Heart left ventricle (tissue), 16 donors: Measurements from ENCODE around the gene ARHGEF12. TPM values are rescaled to one million over a fixed set of nuclear protein-coding genes. Genes with fewer than 3 reads are reported as not detected.

ENCODE experiments used
- ATAC-seq, 4 donors: fragments of 200-7000 bp; cut with Tn5 transposase; one replicate each; pipeline ENCODE4 v1.9.1; 2020 to 2022; ENCODE audit warnings: moderate library complexity in 4 of 4, mild to moderate bottlenecking in 3 of 4, moderate number of reproducible peaks in 1 of 4
- DNase-seq, 5 donors: peaks; one replicate each; pipeline ENCODE4 v3.0.0-alpha.2; 2020
- H3K27ac ChIP-seq, 12 donors: fragments of 200-600 bp; sonication (generic) in 4 of 12; one replicate each; pipeline versions ENCODE4 v1.5.0 to v1.8.0; 2016 to 2022; ENCODE audit warnings: mild to moderate bottlenecking in 2 of 12
- H3K27me3 ChIP-seq, 9 donors: fragments of 200-600 bp; sonication (generic) in 2 of 9; one replicate each; pipeline versions ENCODE4 v1.5.1 to v1.8.0; 2016 to 2022; ENCODE audit warnings: mild to moderate bottlenecking in 3 of 9
- H3K36me3 ChIP-seq, 9 donors: fragments of 200-600 bp; sonication (generic) in 2 of 9; one replicate each; pipeline versions ENCODE4 v1.5.0 to v1.8.0; 2018 to 2022; ENCODE audit warnings: mild to moderate bottlenecking in 2 of 9
- H3K4me1 ChIP-seq, 12 donors: fragments of 200-600 bp; sonication (generic) in 4 of 12; one replicate each; pipeline versions ENCODE4 v1.5.0 to v1.8.0; 2016 to 2022; ENCODE audit warnings: mild to moderate bottlenecking in 3 of 12
- H3K4me3 ChIP-seq, 12 donors: fragments of 200-600 bp; sonication (generic) in 4 of 12; one replicate each; pipeline versions ENCODE4 v1.5.0 to v1.8.0; 2017 to 2022; ENCODE audit warnings: mild to moderate bottlenecking in 9 of 12, moderate library complexity in 4 of 12
- H3K9me3 ChIP-seq, 12 donors: fragments of 200-600 bp; sonication (generic) in 4 of 12; one replicate each; pipeline versions ENCODE4 v1.5.0 to v1.8.0; 2016 to 2022; ENCODE audit warnings: mild to moderate bottlenecking in 1 of 12
- POLR2A ChIP-seq, 2 donors: fragments of 450-650 bp; IDR thresholded peaks; one replicate each; pipeline ENCODE4 v1.6.1; 2017; ENCODE audit warnings: antibody characterized with exemption in 2 of 2, mild to moderate bottlenecking in 2 of 2, moderate library complexity in 2 of 2
- WGBS, 4 donors: extraction: QIAGEN DNeasy Blood & Tissue Kit in 2 of 4; methylation state at CpG; one replicate each; pipeline versions ENCODE4 v1.1.5 to v1.1.7; 2013 to 2018; 5-methylcytosine and 5-hydroxymethylcytosine counted together
- intact Hi-C, 10 donors: fragments of 100-400 bp; cut with DNase I; formaldehyde crosslinking; loops; one replicate each; pipeline versions ENCODE4 v1.11.1 to v1.14.2; 2022
- polyA plus RNA-seq, 2 donors: library from polyadenylated mRNA; stranded (reverse); fragments of 200-250 nt; gene quantifications; one replicate each; pipeline ENCODE4 v1.2.3, GENCODE V29; 2013
- total RNA-seq, 9 donors: library from RNA; depleted of rRNA in 2 of 9; stranded (reverse); fragments of >200 nt in 2 of 9; fragmentation: NEBNext Ultra II Directional in 3 of 9; extraction: Animal tissue kit (Norgen Biotek cat#: 25700) in 3 of 9; gene quantifications; one replicate each; pipeline versions ENCODE4 v1.1.0 to v1.2.4, GENCODE V29; 2016 to 2023
- TF ChIP-seq, protein P1 (sequence below), 12 donors: fragments of 200-600 bp; sonication (generic) in 4 of 12; IDR thresholded peaks; one replicate each; pipeline versions ENCODE4 v1.5.0 to v1.8.0; 2018 to 2022; ENCODE audit warnings: antibody characterized with exemption in 12 of 12, mild to moderate bottlenecking in 5 of 12
- donor health status: ischemic (EF 13 %, LVEDD 7.1; RV severe dilation, severe dysfunction).
- donor health status: healthy with polysubstance abuse.
- donor health status: DM: no; HTN: yes; CAD: no.
- donor health status: DM: no; HTN: no; CAD: no.
- donor health status: ischemic (EF 25% LVEDD 6.9; RV normal size, moderate dysfunction).
- donor health status: ischemic (EF 25% LVEDD 5.7; RV mildly dilated, moderate dysfunction).
- donor health status: healthy.
- donor health status: DM: yes; HTN: yes; CAD: no.
- donor health status: ischemic (EF 35%, LVEDD 5.7; RV mildly dilated, moderate dysfunction).
- donor health status: nonischemic (EF 11% LVEDD 7.7; RV severe dilation, severe dysfunction).
- donor health status: DM: yes; HTN: yes; CAD: no.
- donor health status: PGD.
- donor health status: ischemic (EF 29% LVEDD 5.4; RV normal size, mild dysfunction).
- donor health status: nonischemic (EF 23%, LVEDD 6.1; RV moderate dilation, normal function).

The ARHGEF12 gene
- total and polyA plus RNA-seq, 11 donors: 22.0 to 140 (median 112) TPM

DNA sequence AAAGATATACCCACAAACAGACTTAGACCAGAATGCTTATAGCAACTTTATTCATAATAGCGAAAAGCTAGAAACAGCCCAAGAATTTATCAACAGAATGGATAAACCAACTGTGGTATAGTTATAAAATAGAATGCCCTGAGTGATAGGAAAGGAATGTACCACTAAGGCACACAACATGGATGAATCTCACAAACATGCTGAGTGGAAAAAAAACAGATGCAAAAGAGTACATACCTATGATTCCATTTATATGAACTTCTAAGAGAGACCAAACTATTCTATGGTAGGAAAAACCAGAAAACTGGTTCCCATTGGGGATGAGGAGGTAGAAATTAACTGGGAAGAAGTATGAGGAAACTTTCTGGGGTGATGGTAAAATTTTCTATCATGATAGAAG, 134.9 kb downstream of the ARHGEF12 start:
- Histone ChIP-seq H3K27ac (no peak overlapping the region), H3K27me3 (no peaks in the 10 kb centered on the region), H3K4me3 (no peak overlapping the region), H3K36me3 (peaks cover 2 to 100% (median 90%) of the 10 kb centered on the region in 9 donors), H3K4me1 (peaks cover 0 to 8% (median 0%) of the 10 kb centered on the region in 12 donors), H3K9me3 (no peaks in the 10 kb centered on the region)
- intact Hi-C loops: loop anchor here in 1 of 10 donors (10.0 kb wide), 1 partner anchor 136 kb away; the partner anchor contains the start of gene ARHGEF12
- DNase-seq (no peak), ATAC-seq (no peak)
- TF ChIP-seq POLR2A (IDR thresholded peaks at IDR 0.05): no peak
- TF ChIP-seq, protein P1, sequence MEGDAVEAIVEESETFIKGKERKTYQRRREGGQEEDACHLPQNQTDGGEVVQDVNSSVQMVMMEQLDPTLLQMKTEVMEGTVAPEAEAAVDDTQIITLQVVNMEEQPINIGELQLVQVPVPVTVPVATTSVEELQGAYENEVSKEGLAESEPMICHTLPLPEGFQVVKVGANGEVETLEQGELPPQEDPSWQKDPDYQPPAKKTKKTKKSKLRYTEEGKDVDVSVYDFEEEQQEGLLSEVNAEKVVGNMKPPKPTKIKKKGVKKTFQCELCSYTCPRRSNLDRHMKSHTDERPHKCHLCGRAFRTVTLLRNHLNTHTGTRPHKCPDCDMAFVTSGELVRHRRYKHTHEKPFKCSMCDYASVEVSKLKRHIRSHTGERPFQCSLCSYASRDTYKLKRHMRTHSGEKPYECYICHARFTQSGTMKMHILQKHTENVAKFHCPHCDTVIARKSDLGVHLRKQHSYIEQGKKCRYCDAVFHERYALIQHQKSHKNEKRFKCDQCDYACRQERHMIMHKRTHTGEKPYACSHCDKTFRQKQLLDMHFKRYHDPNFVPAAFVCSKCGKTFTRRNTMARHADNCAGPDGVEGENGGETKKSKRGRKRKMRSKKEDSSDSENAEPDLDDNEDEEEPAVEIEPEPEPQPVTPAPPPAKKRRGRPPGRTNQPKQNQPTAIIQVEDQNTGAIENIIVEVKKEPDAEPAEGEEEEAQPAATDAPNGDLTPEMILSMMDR (IDR thresholded peaks at IDR 0.05): no peak
- 98 to 100% (median 99%) methylated on average over 1 of the region's 1 CpG for WGBS, 4 donors

DNA sequence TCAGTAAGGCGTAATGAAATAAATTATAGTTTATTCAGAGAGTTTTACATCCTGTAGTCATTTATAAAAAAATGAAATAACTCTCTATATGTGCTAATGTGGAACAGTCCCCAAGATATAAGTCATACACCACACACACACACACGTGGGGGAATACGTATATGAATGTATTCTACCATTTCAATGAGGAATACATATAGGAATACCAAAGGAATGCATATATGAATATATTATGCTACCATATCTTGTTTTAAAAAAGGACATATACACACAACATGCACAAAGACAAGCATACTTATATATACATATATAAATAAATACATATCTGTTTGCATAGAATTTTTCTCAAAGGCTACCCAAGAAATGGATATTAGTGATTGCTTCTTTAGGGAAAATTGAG, 135.8 kb downstream of the ARHGEF12 start:
- Histone ChIP-seq H3K9me3 (no peaks in the 10 kb centered on the region), H3K27me3 (no peaks in the 10 kb centered on the region), H3K36me3 (peaks cover 2 to 100% (median 89%) of the 10 kb centered on the region in 9 donors), H3K4me1 (peaks cover 0 to 8% (median 0%) of the 10 kb centered on the region in 12 donors), H3K27ac (no peak overlapping the region), H3K4me3 (no peak overlapping the region)
- no peak for DNase-seq
- no peak for TF ChIP-seq POLR2A (IDR thresholded peaks at IDR 0.05)
- TF ChIP-seq, protein P1 (IDR thresholded peaks at IDR 0.05): no peak
- intact Hi-C loops: loop anchor here in 1 of 10 donors (10.0 kb wide), 1 partner anchor 137 kb away; the partner anchor contains the start of gene ARHGEF12
- 94 to 97% (median 95%) methylated on average over 3 of the region's 3 CpGs for WGBS, 4 donors
- ATAC-seq: no peak

DNA sequence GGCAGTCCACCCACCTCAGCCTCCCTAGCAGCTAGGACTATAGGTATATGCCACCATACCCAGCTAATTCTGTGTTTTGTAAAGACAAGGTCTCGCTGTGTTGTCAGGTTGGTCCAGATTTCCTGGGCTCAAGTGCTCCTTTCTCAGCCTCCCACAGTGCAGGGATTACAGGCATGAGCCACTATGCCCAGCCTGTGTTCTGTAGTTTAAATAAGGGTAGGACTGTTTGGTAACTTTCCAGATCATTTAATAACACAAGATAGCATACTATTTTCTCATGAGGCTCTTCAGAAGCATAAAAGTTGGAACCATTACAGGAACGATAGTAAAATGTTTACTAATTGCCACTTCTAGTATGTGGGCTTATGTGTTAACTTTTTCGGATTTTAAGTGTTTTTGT, 137.3 kb downstream of the ARHGEF12 start:
- H3K4me3 ChIP-seq: no peak overlapping the region
- peaks cover 2 to 100% (median 84%) of the 10 kb centered on the region in 9 donors for H3K36me3 ChIP-seq
- ATAC-seq: peak in 2 of 4 donors; percentile 13 to 74
- peaks cover 0 to 8% (median 0%) of the 10 kb centered on the region in 12 donors for H3K4me1 ChIP-seq
- TF ChIP-seq, protein P1 (IDR thresholded peaks at IDR 0.05): no peak
- H3K27me3 ChIP-seq: no peaks in the 10 kb centered on the region
- intact Hi-C loops: loop anchor here in 1 of 10 donors (10.0 kb wide), 1 partner anchor 139 kb away; the partner anchor contains the start of gene ARHGEF12
- no peak overlapping the region for H3K27ac ChIP-seq
- WGBS, 4 donors: 37 to 56% (median 54%) methylated on average over 3 of the region's 3 CpGs
- no peaks in the 10 kb centered on the region for H3K9me3 ChIP-seq
- no peak for DNase-seq

DNA sequence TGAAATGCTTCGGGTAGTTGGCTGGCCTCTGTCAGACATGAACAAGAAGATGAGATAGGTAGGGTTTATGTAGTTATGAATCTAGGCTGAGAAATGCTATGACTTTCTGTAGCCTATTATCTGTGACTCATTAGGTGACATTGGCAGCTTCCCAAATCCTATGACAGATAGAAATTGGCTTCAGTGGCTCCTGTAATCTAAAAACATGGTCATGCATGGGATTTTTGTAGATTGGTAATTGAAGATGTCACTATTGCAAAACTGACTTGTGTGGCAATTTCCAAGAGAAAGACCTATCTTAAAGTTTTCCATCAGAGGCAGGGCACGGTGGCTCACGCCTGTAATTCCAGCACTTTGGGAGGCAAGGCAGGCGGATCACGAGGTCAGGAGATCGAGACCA, 145.9 kb downstream of the ARHGEF12 start:
- peaks cover 0 to 8% (median 0%) of the 10 kb centered on the region in 12 donors for H3K4me1 ChIP-seq
- H3K9me3 ChIP-seq: no peaks in the 10 kb centered on the region
- DNase-seq: no peak
- ATAC-seq: no peak
- no peak for TF ChIP-seq POLR2A (IDR thresholded peaks at IDR 0.05)
- TF ChIP-seq, protein P1 (IDR thresholded peaks at IDR 0.05): no peak
- H3K36me3 ChIP-seq: peaks cover 4 to 100% (median 80%) of the 10 kb centered on the region in 9 donors
- WGBS, 4 donors: 83 to 95% (median 90%) methylated on average over 6 of the region's 6 CpGs
- H3K4me3 ChIP-seq: no peak overlapping the region
- no peaks in the 10 kb centered on the region for H3K27me3 ChIP-seq
- no peak overlapping the region for H3K27ac ChIP-seq
- intact Hi-C loops: loop anchor here in 2 of 10 donors (10.0 kb wide), 1 partner anchor 147 kb away; the partner anchor contains the start of gene ARHGEF12 (in 2 of the 2)
